Ishikawa (cell line): ENCODE measurements around the gene ATP1A2.

Experiments
- CEBPB ChIP-seq: IDR thresholded peaks from 2 replicates; pipeline ENCODE4 v1.6.1; 2012
- CREB1 ChIP-seq: IDR thresholded peaks from 2 replicates; pipeline ENCODE4 v1.6.1; 2012; ENCODE audit warnings: low read depth
- EGR1 ChIP-seq: IDR thresholded peaks from 2 replicates; pipeline ENCODE4 v1.6.1; 2012
- EP300 ChIP-seq: IDR thresholded peaks from 2 replicates; pipeline ENCODE4 v1.6.1; 2012; ENCODE audit warnings: borderline replicate concordance
- FOXM1 ChIP-seq: IDR thresholded peaks from 2 replicates; pipeline ENCODE4 v1.6.1; 2012; ENCODE audit warnings: low read depth, borderline replicate concordance
- MAX ChIP-seq: IDR thresholded peaks from 2 replicates; pipeline ENCODE4 v1.6.1; 2012
- NFIC ChIP-seq: IDR thresholded peaks from 2 replicates; pipeline ENCODE4 v1.6.1; 2012
- RAD21 ChIP-seq: IDR thresholded peaks from 2 replicates; pipeline ENCODE4 v1.6.1; 2012; ENCODE audit warnings: low read depth
- TAF1 ChIP-seq: IDR thresholded peaks from 2 replicates; pipeline ENCODE4 v1.6.1; 2012; ENCODE audit warnings: low read depth, mild to moderate bottlenecking
- TCF12 ChIP-seq: IDR thresholded peaks from 2 replicates; pipeline ENCODE4 v1.6.1; 2012; ENCODE audit warnings: low read depth
- TEAD4 ChIP-seq: IDR thresholded peaks from 2 replicates; pipeline ENCODE4 v1.6.1; 2012
- USF1 ChIP-seq: IDR thresholded peaks from 2 replicates; pipeline ENCODE4 v1.6.1; 2012
- YY1 ChIP-seq: IDR thresholded peaks from 2 replicates; pipeline ENCODE4 v1.6.1; 2012; ENCODE audit warnings: low read depth
- ZBTB7A ChIP-seq: IDR thresholded peaks from 2 replicates; pipeline ENCODE4 v1.6.1; 2012; ENCODE audit warnings: low read depth
- TF ChIP-seq, protein P1 (sequence below): IDR thresholded peaks from 2 replicates; pipeline ENCODE4 v1.6.1; 2012; ENCODE audit warnings: low read depth, mild to moderate bottlenecking

The ATP1A2 gene

GRCh38 chr1:160166166-160166868 lies 50.8 kb downstream of the ATP1A2 start:
- TF ChIP-seq ZBTB7A, result no peak
- TF ChIP-seq RAD21, result no peak
- TF ChIP-seq EGR1, result no peak
- TF ChIP-seq FOXM1, result no peak
- TF ChIP-seq, protein P1, sequence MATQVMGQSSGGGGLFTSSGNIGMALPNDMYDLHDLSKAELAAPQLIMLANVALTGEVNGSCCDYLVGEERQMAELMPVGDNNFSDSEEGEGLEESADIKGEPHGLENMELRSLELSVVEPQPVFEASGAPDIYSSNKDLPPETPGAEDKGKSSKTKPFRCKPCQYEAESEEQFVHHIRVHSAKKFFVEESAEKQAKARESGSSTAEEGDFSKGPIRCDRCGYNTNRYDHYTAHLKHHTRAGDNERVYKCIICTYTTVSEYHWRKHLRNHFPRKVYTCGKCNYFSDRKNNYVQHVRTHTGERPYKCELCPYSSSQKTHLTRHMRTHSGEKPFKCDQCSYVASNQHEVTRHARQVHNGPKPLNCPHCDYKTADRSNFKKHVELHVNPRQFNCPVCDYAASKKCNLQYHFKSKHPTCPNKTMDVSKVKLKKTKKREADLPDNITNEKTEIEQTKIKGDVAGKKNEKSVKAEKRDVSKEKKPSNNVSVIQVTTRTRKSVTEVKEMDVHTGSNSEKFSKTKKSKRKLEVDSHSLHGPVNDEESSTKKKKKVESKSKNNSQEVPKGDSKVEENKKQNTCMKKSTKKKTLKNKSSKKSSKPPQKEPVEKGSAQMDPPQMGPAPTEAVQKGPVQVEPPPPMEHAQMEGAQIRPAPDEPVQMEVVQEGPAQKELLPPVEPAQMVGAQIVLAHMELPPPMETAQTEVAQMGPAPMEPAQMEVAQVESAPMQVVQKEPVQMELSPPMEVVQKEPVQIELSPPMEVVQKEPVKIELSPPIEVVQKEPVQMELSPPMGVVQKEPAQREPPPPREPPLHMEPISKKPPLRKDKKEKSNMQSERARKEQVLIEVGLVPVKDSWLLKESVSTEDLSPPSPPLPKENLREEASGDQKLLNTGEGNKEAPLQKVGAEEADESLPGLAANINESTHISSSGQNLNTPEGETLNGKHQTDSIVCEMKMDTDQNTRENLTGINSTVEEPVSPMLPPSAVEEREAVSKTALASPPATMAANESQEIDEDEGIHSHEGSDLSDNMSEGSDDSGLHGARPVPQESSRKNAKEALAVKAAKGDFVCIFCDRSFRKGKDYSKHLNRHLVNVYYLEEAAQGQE, result no peak
- no peak for TF ChIP-seq TAF1
- TF ChIP-seq YY1, result no peak

- TF ChIP-seq MAX (no peak), YY1 (no peak), FOXM1 (no peak), EP300 (no peak), TAF1 (no peak), NFIC (no peak), CEBPB (no peak), EGR1 (no peak), ZBTB7A (no peak), USF1 (no peak), TEAD4 (no peak)
Measured at GRCh38 chr1:160167056-160167455, 51.5 kb downstream of the ATP1A2 start.

GRCh38 chr1:160167580-160167979 lies 52.0 kb downstream of the ATP1A2 start:
- TF ChIP-seq MAX, result no peak
- TF ChIP-seq RAD21, result no peak
- TF ChIP-seq TAF1, result no peak
- TF ChIP-seq YY1, result no peak
- no peak for TF ChIP-seq TEAD4
- TF ChIP-seq EP300, result no peak
- no peak for TF ChIP-seq ZBTB7A
- no peak for TF ChIP-seq FOXM1
- no peak for TF ChIP-seq CEBPB
- TF ChIP-seq, protein P1, result no peak
- TF ChIP-seq NFIC, result no peak

DNA sequence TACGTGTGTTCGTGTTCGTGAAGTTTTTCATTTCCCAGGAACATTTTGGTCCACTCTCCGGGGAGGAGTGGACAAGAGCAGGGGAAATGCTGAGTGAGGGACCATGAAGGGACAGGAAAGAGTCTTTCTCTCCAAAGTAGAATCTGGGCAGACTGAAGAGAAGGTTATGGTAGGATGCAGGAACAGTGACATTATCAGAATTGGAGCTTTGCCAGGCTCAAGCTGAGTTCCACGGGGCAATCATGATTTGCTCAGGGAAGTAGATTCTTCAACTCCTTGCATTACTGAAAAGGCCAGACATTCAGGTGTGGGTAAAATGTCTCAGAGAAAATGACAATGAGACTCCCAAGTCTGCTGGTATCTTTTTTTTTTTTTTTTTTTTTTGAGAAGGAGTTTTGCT lies 52.5 kb downstream of the ATP1A2 start:
- TF ChIP-seq RAD21, result no peak
- TF ChIP-seq NFIC, result peak; percentile 69

DNA sequence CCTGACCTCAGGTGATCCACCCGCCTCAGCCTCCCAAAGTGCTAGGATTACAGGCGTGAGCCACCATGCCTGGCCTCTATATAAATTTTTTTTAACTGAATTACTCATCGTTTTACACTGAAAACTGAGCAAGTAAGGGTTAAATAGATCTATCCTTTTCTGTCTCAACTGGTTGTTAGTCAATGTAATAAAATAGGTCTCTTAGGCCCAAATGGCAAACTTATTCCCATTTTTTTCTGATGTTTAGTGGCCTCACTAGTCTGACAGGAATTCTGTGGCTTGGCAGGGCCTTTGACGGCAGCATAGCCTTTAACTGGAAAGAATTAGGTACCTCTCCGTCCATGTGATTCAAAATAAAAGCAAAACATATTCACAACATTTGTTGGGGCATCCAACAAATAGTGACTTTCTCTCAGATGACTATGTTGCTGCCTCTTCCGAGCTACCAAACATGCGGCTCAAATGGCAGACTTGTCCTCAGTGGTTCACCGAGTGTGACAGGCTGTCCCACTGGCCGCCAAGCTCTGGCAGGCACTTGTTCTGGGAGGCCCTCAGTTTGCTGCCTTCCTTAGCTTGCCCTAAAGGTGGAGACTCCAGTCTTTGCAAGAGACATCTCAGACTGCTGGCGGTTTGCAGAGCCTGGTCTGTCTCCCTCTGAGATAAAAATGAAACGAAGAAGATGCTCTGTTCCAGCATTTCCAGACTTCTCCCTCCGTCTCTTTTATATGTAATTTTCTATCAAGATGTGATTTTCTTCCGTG lies 53.2 kb downstream of the ATP1A2 start:
- TF ChIP-seq TAF1, result no peak
- TF ChIP-seq RAD21, result peak; percentile 31

GRCh38 chr1:160169553-160170399 lies 54.2 kb downstream of the ATP1A2 start:
- TF ChIP-seq TAF1 (no peak), CREB1 (no peak), CEBPB (peak; percentile 71; the same call in 1 of the 2 replicates), EP300 (peak; percentile 99), YY1 (peak; percentile 60; the same call in 1 of the 2 replicates), NFIC (peak; percentile 92), EGR1 (peak; percentile 52; the same call in 1 of the 2 replicates), TEAD4 (peak; percentile 92), TCF12 (peak; percentile 99), MAX (peak; percentile 87), RAD21 (peak; percentile 32), FOXM1 (peak; percentile 97), ZBTB7A (no peak), USF1 (peak; percentile 41)
- TF ChIP-seq, protein P1, result peak; percentile 19; the same call in 1 of the 2 replicates
